ENCODE measurements around the gene SLC38A5.
"Not testable (repeated sequence)": the region's sequence is repeated elsewhere in the genome, so short reads cannot be mapped to it uniquely, and the experiment has no call there.

The SLC38A5 gene

DNA sequence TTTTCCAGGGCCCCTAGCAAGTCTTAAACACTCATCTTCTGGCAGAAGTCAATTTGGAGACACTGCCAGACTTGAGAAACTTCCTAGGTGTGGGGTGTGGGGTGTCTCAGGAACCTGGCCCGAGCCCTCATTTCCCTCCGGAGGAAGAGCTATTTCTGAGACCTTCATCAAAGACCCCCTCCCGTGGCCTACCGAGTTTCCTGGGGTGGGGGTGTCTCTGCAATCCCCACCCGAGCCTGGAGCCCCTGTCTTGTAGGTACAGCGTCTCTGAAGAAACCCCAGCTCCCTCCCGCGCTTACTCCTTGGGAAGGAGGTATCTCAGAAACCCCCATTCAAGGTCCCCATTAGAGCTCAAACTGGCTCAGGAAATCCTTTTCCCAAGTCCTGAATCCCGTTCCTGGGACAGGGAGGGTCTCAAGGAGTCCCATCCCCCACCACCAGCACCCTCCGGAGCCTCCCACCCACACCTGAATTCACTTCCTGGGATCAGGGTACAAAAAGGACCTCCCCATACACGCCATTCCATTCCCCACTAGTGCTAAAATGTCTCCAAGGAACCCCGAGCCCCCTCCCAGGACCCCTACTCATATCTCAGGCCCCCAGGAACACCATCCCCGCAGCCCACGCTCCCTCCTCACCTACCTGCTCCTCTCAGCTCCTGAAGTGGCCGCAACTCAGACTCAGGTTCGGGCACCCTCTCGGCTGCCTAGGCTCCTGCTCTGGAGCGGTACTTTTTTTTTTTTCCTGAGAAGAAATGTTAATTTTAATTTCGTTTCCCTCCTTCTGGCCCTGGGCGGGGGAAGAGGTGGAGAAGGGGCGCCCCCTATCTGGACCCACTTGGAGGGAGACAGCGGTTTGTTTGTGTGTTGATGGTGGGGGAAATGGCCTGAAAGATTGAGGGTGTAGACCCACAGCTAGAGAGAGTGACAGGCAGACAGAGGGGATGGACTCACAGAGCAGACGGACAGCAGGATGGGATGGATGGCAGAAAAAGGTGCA is 1.1 kb downstream of the SLC38A5 start:
- peak in 1 of 3 donors; percentile 32 for DNase-seq (ENCODE audit: low read depth in 2 of 3, low spot score in 1 of 3)

DNA sequence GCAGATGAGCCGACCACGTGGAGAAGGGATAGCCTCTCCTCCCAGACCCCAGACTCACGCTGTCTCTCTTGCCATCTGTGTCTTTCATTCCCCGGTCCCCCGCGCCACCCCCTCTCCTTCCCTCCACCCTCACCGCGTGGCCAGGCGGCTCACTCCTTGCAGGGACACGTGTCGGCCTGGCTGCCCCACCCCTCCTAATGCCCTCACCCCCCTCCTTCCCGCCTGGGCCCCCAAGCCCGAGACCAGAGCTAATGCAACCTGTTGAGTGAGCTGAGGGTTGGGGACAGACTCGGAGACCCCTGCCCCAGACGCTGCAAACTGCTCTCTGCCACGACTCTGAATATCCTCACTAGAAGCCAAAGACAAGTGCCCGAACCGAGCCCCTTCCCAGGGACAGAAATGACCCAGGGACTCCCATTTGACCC is 1.8 kb downstream of the SLC38A5 start:
- DNase-seq (ENCODE audit: low read depth in 2 of 3, low spot score in 1 of 3), result peak in 1 of 3 donors; percentile 43

DNA sequence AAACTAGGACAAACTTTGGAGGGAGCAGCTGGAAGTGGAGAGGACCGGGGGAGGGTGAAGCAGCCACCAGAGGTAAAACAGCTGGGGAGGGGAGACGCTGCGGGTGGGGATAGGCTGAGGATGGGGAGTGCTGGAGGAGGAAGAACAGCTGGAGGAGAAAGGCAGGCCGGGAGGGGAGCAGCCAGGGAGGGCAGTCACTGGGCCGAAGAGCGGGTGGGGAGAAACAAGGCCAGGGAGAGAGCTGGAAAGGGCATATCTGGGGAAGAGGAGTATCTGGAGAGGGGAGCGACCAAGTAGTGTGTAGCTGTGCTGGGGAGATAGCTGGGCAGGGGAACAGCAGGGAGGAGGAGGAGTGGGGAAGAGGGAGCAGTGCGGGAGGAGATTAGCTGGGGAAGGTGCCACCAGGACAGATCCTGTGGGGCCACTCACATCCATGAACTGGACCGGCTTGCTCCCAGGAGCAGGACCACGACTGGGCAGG is 2.7 kb downstream of the SLC38A5 start:
- DNase-seq (ENCODE audit: low read depth in 2 of 3, low spot score in 1 of 3), result no peak

DNA sequence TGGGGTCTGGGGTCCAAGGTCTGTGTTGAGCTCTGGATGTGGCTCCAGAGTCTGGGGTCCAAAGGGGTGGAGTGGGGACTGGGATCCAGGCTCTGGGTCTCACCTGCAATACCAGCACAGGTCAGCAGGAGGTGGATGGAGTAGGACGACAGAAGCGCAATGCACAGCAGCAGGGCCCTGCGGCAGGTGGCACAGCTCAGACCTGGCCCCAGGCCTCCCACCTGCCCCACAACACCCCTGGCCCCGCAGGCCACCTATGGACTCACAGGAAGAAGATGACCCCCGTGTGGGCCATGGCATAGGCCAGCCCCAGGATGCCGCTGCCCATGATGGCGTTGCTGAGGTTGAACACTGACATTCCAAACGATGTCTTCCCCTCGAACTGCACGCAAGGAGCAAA is 3.4 kb downstream of the SLC38A5 start:
- DNase-seq (ENCODE audit: low read depth in 2 of 3, low spot score in 1 of 3), result peak in 2 of 3 donors; percentile 27 to 45

DNA sequence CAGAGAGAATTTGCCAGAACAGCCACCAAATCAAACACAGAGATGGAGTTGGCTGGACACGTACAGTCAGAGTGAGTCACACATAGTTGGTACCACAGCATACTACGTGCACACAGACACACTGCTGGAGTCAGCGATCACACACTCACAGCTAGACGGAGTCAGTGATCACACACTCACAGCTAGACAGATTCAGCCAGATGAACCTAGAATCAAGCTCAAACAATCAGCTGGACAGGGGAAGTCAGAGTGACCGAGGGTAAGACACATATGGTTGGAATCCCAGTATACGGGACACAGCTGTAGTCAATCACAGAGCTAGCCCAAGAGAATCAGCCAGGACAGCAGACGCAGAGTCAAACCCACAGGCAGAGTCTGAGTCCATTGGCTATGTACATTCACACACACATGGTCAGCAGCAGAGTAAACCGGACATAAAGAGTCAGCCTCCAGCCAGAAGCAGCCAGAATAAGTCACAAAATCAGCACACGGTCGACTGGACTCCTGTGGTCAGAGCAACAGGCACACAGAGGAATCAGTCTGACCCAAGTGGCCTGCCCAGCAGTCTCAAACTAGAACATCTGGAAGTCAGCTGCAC is 4.6 kb downstream of the SLC38A5 start:
- DNase-seq (ENCODE audit: low read depth in 2 of 3, low spot score in 1 of 3), result no peak

DNA sequence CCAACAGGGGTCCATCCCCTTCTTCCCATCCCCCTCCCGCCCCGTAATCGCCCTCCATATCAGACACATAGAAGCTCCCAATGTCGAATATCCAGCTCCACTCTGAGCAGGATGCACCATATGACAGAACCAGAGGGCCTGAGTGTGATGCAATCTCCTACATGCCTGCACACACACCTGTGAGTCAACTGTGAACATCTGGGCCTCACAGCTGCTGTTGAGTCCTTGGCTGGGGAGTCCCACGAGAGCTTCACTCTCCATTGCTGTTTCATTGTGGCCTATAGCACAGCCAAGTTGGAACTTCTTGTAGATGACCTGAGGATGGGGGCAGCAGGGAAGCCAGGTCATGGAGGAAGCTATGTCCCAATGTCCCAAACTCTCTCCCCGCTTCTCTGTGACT is 8.2 kb downstream of the SLC38A5 start:
- no peak for DNase-seq (ENCODE audit: low read depth in 2 of 3, low spot score in 1 of 3)

DNA sequence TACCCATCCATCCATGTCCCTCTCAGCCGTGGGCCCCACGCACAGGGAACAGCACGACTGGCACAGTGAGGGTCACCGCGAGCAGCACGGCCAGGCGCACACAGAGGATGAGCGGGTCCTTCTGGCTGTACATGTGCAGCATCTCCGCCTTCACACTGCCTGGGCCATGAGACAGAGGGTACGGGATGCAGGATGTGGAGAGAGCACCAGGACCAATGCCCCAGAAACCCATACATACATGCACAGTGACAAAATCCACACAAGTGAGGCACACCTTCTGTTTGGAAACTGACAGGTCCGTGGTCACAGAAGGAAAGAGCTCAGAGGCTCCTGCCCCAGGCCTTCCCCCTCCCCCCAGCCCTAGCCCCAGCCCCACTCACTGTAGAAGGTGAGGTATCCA is 9.5 kb downstream of the SLC38A5 start:
- DNase-seq (ENCODE audit: low read depth in 2 of 3, low spot score in 1 of 3), result no peak

DNA sequence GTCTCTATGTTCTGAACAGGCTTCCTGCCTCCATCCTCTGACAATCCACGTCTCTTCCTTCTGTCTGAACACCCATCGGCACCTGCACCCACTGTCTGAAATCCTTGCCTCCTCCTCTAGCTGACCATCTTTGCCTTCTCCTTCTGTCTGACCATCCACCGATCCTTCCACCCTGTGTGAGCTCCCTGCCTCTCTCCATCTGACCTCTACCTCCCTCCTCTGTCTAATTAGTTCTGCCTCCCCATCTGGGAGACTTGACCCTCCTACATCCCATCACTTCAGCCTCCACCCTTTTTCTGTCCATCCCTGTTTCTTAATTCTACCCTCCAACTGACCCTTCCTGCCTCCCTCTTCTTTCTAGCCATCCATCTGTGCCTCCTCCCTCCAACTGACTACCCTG is 10.0 kb downstream of the SLC38A5 start:
- no peak for DNase-seq (ENCODE audit: low read depth in 2 of 3, low spot score in 1 of 3)

DNA sequence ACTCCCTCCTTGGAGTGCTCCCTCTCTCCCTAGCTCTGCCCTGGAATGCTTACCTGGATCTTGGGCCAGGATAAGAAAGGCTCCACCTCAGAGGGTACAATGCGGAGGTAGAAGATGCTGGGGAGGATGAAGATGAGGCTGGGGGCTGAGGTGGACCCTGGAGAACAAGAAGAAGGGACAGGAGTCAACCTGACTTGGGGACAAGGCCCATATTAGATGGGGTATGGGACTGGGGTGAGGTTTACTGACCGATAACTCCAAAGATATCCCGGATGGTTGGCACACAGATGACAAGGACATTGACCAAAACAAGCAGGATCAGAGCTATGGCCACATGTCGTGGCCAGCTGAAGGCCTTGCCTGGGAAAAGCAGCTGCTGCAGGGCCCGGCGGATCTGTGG is 10.6 kb downstream of the SLC38A5 start:
- DNase-seq (ENCODE audit: low read depth in 2 of 3, low spot score in 1 of 3), result no peak

DNA sequence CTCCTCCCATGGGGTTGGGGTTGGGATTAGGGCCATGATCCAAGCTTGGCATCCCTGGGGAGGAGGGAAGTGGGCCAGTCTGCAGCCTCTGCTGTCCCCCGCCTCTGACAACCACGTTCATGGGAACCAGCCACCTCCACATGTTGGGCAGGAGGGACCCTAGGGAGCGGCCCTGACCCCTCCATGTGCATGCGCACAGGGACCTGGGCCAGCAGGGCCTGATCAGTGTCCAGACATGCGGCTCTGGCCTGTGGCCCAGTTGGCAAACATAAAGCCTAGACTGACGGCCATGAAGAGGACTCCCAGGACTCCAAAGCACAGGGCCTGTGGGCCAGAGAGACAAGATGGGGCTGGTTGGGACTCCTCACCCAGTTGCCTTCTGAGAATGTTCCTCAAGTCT is 11.3 kb downstream of the SLC38A5 start:
- no peak for DNase-seq (ENCODE audit: low read depth in 2 of 3, low spot score in 1 of 3)

DNA sequence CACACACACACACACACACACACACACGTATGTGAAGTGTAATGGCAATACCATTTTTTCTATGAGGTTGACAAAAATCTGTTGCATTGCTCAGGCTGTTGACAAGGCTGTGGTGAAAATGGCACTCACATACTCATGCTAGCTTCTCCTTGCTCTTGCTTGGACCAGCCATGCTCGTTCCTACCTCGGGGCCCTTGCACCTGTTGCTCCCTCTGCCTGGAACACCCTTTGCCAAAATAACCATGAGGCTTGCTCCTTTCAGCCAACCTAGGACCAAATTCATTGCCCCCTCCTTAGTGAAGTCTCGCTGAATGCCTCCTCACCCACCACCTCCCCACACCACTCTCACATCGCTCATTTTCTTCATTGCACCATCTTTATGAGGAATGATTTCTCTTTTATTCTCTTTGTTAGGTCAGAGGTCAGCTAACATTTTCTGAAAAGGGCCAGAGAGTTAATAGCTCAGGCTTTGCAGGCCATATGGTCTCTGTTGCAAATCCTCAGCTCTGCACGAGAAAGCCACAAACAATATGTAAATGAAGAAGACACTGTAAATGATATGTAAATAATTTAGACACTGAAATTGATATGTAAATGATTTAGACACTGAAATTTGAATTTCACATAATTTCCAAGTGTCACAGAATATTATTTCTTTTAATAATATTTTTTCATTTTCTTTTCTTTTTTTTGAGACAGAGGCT is 13.3 kb downstream of the SLC38A5 start:
- DNase-seq (ENCODE audit: low read depth in 2 of 3, low spot score in 1 of 3), result no peak

DNA sequence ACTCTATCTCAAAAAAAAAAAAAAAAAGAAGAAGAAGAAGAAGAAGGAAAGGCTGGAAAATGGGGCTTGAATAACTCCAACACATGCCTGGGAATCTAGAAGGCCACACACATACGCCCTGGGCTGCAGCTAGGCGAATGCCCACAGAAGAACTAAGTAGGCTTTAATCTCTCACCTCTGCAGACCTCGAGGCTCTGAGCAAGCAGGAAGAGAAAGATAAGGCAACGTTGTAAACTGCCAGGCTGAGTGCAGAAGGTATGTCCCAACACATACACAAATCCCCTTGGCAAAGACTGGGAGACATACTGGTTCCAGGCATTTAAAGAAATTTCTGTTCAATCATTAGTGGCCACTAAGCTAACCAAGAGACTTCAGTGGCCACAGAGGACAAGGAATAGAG is 18.4 kb downstream of the SLC38A5 start:
- no peak for DNase-seq (ENCODE audit: low read depth in 2 of 3, low spot score in 1 of 3)

DNA sequence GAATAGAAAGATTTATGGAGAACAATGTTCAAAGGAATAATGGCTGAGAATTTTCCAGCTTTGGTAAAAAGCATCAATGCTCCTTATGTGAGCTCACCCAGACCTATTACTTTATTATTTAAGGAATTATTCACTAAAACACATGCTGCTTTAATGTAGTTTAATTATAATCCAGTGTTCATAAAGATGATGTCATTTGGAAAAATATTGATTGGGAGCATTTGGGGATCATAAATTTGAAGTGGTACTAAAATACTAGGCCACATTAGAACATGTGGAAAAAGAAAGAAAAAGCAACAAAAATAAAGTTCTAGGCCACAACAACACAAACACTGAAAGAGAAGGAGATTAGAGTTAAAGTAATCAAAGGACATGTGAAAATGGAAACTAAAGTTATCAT is 20.0 kb downstream of the SLC38A5 start:
- DNase-seq (ENCODE audit: low read depth in 2 of 3, low spot score in 1 of 3), result no peak

DNA sequence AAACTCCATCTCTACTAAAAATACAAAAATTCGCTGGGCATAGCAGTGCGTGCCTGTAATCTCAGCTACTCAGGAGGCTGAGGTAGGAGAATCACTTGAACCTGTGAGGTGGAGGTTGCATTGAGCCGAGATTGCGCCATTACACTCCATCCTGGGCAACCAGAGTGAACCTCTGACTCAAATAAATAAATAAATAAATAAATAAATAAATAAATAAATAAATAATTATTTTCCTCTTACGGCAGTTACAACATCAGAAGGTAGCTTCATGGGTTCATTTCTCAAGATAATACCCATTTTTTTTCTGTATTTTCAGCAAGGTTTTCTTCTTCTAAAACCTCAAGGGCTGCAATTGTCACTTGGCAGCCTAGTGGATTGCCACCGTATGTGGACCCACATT is 22.9 kb downstream of the SLC38A5 start:
- DNase-seq (ENCODE audit: low read depth in 2 of 3, low spot score in 1 of 3), result not testable (repeated sequence)

DNA sequence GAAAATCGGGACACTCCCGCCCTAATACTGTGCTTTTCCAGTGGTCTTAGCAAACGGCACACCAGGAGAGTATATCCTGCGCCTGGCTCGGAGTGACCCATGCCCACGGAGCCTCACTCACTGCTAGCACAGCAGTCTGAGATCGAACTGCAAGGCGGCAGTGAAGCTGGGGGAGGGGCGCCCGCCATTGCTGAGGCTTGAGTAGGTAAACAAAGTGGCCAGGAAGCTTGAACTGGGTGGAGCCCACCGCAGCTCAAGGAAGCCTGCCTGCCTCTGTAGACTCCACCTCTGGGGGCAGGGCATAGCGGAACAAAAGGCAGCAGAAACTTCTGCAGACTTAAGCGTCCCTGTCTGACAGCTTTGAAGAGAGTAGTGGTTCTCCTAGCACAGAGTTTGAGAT is 36.3 kb downstream of the SLC38A5 start:
- DNase-seq (ENCODE audit: low read depth in 2 of 3, low spot score in 1 of 3), result not testable (repeated sequence)

DNA sequence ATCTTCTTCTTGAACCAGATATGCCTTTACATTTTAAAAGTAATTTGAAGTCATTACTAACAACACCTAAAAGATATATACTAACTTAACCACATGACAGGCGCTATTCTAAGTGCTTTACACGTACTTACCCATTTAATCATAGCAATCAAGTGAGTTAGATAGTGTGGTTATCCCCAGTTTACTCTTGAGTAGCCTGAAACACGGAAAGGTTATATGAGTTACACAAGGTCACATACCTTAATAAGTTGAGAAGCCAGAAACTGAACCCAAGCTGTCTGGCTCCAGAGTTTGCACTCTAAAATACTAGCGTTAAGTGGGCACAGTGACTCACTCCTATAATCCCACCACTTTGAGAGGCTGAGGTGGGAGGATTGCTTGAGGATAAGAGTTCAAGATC is 39.9 kb downstream of the SLC38A5 start:
- not testable (repeated sequence) for DNase-seq (ENCODE audit: low read depth in 2 of 3, low spot score in 1 of 3)

DNA sequence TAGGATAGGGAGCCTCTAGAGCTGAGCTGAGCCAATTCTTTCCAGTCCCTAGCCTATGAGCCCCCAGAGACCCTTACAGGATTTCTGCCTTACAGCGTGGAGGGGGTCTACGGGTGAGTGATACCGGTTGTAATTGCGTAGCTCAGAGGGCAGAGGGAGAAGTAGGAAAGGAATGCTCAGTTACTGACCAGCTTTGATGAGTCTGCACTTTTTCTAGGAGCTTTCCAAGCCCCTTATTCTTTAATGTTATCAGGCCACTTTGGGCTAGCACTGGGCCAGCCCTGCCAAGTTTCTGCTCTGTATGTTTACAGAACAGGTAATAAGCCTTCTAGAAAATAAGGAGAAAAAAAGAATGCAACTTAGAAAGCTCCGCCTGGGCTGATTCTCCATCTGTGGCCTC is 40.5 kb downstream of the SLC38A5 start:
- not testable (repeated sequence) for DNase-seq (ENCODE audit: low read depth in 2 of 3, low spot score in 1 of 3)

DNA sequence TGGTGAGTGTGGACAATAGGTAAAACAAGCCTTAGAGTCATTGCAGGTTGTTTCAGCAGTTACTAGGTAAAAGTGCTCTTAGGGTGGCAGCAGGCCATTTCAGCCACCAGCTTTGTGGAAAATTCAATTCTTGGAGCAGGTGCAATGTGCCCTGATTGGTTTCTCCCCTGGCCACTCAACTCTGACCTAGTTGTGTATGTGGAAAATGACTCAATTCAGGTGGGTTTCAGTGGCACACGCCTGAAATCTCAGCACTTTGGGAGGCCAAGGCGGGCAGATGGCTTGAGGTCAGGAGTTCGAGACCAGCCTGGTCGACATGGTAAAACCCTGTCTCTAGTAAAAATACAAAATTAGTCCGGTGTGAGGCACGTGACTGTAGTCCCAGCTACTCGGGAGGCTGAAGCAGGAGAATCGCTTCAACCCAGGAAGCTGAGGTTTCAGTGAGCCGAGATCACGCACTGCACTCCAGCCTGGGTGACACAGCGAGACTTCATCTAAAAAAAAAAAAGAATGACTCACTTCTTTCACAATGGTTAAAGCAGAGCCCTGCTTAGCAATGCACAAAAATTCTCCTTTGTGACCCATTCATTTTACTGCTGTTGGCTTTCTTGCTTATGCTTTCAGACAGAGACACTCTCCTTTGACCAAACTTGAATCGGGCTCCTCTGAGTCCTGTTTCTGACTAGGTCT is 42.9 kb downstream of the SLC38A5 start:
- not testable (repeated sequence) for DNase-seq (ENCODE audit: low read depth in 2 of 3, low spot score in 1 of 3)

DNA sequence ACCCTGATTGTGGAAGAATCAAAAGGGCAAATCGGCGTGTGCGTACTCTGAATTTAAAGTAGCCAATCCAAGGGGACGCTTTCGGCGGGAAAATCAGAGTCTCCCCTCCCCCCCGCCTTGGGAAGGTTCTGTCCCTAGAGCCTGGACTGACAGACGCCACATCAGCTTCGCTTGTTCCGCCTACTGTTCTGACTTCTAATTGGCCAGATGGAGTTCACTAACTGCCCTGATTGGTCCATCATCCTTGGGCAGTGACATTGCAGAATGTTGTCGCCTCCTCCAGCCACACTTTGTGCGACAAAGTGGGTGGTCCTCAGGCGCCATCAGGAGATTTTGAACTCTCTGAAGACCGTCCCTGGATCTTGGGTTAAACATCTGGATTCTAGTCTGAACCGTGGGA is 58.2 kb downstream of the SLC38A5 start, which contains the start of gene SSX4B:
Gene SSX4B (minus strand): TSS at position 101 of the 400 bp plus-strand sequence. CDS start 588 bp downstream, outside the sequence.
- DNase-seq (ENCODE audit: low read depth in 2 of 3, low spot score in 1 of 3), result not testable (repeated sequence)
